Thoracic aorta (tissue), 2 donors: ENCODE measurements around the gene GGT6. TPM values are rescaled to one million over a fixed set of nuclear protein-coding genes. Genes with fewer than 3 reads are reported as not detected.

Experiments used
- ATAC-seq: fragments of 150-250 bp; one replicate; pipeline ENCODE4 v1.8.0; 2017; ENCODE audit warnings: low read depth; ENCODE audit not compliant: insufficient number of reproducible peaks, low FRiP score
- DNase-seq: peaks from one replicate; pipeline ENCODE4 v3.0.0-alpha.2; 2020; ENCODE audit warnings: low spot score
- H3K27ac ChIP-seq, 2 donors: fragments of 200-600 bp; sonication (generic); 1 replicate in 1 of 2; 2 replicates in 1 of 2; pipeline ENCODE4 v1.5.1; 2016; ENCODE audit warnings: mild to moderate bottlenecking in 2 of 2, moderate library complexity in 2 of 2
- H3K27me3 ChIP-seq: fragments of 200-600 bp; sonication (generic); replicated peaks from 2 replicates; pipeline ENCODE4 v1.6.0; 2016; ENCODE audit warnings: mild to moderate bottlenecking; ENCODE audit not compliant: insufficient read depth
- H3K36me3 ChIP-seq: fragments of 200-600 bp; sonication (generic); one replicate; pipeline ENCODE4 v1.5.1; 2016
- H3K4me1 ChIP-seq, 2 donors: fragments of 200-600 bp; sonication (generic); 1 replicate in 1 of 2; 2 replicates in 1 of 2; pipeline versions ENCODE4 v1.5.1 to v1.6.0; 2016; ENCODE audit warnings: low read depth in 2 of 2, mild to moderate bottlenecking in 1 of 2; ENCODE audit not compliant: control insufficient read depth in 1 of 2
- H3K4me3 ChIP-seq: fragments of 200-600 bp; sonication (generic); 2 replicates; pipeline ENCODE4 v1.5.1; 2016; ENCODE audit warnings: mild to moderate bottlenecking
- H3K9me3 ChIP-seq: fragments of 200-600 bp; sonication (generic); 2 replicates; pipeline ENCODE4 v1.5.1; 2016
- CTCF ChIP-seq: fragments of 200-600 bp; sonication (generic); IDR thresholded peaks from one replicate; pipeline ENCODE4 v1.5.1; 2019; ENCODE audit warnings: antibody characterized with exemption
- total RNA-seq, 2 donors: library from RNA; depleted of rRNA; stranded (reverse); fragments of >200 nt; gene quantifications; one replicate each; pipeline versions ENCODE4 v1.1.0 to v1.2.3, GENCODE V29; 2016

GGT6 gene
- total RNA-seq, 2 donors from 2014 or later, result not detected

- no peak overlapping the region for H3K27ac ChIP-seq
- TF ChIP-seq CTCF, result no peak
- H3K4me1 ChIP-seq, result peaks cover 5 to 16% of the 10 kb centered on the region in 2 donors
- ATAC-seq (no peak), DNase-seq (no peak)
- H3K27me3 ChIP-seq, result no peaks in the 10 kb centered on the region
- H3K4me3 ChIP-seq, result no peak overlapping the region
- no peaks in the 10 kb centered on the region for H3K9me3 ChIP-seq
- H3K36me3 ChIP-seq, result no peaks in the 10 kb centered on the region
These were observed 32.7 kb downstream of the GGT6 start for GRCh38 chr17:4527566-4528125.

- no peak for ATAC-seq
- Histone ChIP-seq H3K27ac (peak overlapping the region in 1 of 2 donors; percentile 27), H3K36me3 (no peaks in the 10 kb centered on the region), H3K27me3 (no peaks in the 10 kb centered on the region), H3K9me3 (no peaks in the 10 kb centered on the region), H3K4me3 (no peak overlapping the region), H3K4me1 (peaks cover 5 to 16% of the 10 kb centered on the region in 2 donors)
- no peak for TF ChIP-seq CTCF
- DNase-seq, result no peak
These were observed 33.2 kb downstream of the GGT6 start for GRCh38 chr17:4527134-4527533.

- Histone ChIP-seq H3K27me3 (no peaks in the 10 kb centered on the region), H3K4me1 (peaks cover 5 to 22% of the 10 kb centered on the region in 2 donors), H3K36me3 (no peaks in the 10 kb centered on the region), H3K9me3 (no peaks in the 10 kb centered on the region), H3K4me3 (no peak overlapping the region), H3K27ac (no peak overlapping the region)
- no peak for ATAC-seq
- DNase-seq, result no peak
- TF ChIP-seq CTCF, result no peak
These were observed 34.5 kb downstream of the GGT6 start for GRCh38 chr17:4525691-4526397.

GRCh38 chr17:4523946-4524345 is 36.4 kb downstream of the GGT6 start:
- peaks cover 5 to 27% of the 10 kb centered on the region in 2 donors for H3K4me1 ChIP-seq
- ATAC-seq, result no peak
- DNase-seq, result no peak
- no peak overlapping the region for H3K27ac ChIP-seq
- no peaks in the 10 kb centered on the region for H3K27me3 ChIP-seq
- no peaks in the 10 kb centered on the region for H3K36me3 ChIP-seq
- no peak overlapping the region for H3K4me3 ChIP-seq
- H3K9me3 ChIP-seq, result no peaks in the 10 kb centered on the region
- no peak for TF ChIP-seq CTCF

- no peak for TF ChIP-seq CTCF
- no peak overlapping the region for H3K4me3 ChIP-seq
- H3K27me3 ChIP-seq, result no peaks in the 10 kb centered on the region
- H3K9me3 ChIP-seq, result no peaks in the 10 kb centered on the region
- H3K36me3 ChIP-seq, result no peaks in the 10 kb centered on the region
- ATAC-seq, result no peak
- DNase-seq, result no peak
- H3K4me1 ChIP-seq, result peaks cover 5 to 25% of the 10 kb centered on the region in 2 donors
- H3K27ac ChIP-seq, result no peak overlapping the region
These were observed 37.7 kb downstream of the GGT6 start for GRCh38 chr17:4522661-4523060.
